OCI-LY7 (cell line): ENCODE data around the gene XPOT.

ENCODE experiments used
- CTCF ChIP-seq: fragments of 200-600 bp; sonication (generic); conservative IDR thresholded peaks from 2 replicates; pipeline ENCODE4 v1.5.1; 2014; ENCODE audit warnings: mild to moderate bottlenecking, antibody characterized with exemption, low read length, moderate library complexity, mixed read lengths
- EZH2phosphoT487 ChIP-seq: fragments of 200-600 bp; sonication (generic); IDR thresholded peaks from 2 replicates; pipeline ENCODE4 v1.6.1; 2018; ENCODE audit warnings: low read depth, borderline replicate concordance, mild to moderate bottlenecking, mixed run types, antibody characterized with exemption, low read length, moderate library complexity, mixed read lengths

GRCh38 chr12:64404470-64405256 lies 471 bp downstream of the XPOT start:
- TF ChIP-seq CTCF (no peak), EZH2phosphoT487 (no peak)
